ENCODE data around the gene KNDC1.
A peak's percentile ranks its signal among the peaks of the same experiment; 100 is the strongest.

DNA sequence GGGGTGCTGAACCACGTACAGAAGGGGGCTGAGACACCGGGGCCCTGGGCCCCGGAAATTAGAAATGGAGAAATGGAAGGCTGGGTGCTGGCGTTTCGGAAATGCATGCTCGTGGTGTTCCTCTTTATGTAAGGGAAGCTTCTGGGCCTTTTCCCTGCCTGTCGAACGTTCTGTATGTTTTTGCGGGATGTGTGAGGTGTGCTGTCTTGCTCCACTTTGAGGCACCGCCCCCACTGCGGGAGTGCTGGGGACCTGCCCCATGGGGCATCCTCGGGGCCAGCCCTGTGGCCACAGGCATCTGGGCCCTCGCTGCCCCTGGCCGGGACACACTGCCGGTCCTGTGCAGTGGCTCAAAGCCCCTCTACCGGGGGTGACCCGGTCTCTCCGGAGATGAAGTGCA lies 75.9 kb downstream of the KNDC1 start:
- TF ChIP-seq, protein P1, sequence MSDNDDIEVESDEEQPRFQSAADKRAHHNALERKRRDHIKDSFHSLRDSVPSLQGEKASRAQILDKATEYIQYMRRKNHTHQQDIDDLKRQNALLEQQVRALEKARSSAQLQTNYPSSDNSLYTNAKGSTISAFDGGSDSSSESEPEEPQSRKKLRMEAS (IDR thresholded peaks at IDR 0.05; ENCODE audit: low read depth, low read length): peak; percentile 43
- TF ChIP-seq, protein P2, sequence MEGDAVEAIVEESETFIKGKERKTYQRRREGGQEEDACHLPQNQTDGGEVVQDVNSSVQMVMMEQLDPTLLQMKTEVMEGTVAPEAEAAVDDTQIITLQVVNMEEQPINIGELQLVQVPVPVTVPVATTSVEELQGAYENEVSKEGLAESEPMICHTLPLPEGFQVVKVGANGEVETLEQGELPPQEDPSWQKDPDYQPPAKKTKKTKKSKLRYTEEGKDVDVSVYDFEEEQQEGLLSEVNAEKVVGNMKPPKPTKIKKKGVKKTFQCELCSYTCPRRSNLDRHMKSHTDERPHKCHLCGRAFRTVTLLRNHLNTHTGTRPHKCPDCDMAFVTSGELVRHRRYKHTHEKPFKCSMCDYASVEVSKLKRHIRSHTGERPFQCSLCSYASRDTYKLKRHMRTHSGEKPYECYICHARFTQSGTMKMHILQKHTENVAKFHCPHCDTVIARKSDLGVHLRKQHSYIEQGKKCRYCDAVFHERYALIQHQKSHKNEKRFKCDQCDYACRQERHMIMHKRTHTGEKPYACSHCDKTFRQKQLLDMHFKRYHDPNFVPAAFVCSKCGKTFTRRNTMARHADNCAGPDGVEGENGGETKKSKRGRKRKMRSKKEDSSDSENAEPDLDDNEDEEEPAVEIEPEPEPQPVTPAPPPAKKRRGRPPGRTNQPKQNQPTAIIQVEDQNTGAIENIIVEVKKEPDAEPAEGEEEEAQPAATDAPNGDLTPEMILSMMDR (IDR thresholded peaks at IDR 0.05; ENCODE audit: low read depth, low read length): no peak

Data from NB4 (cell line).